Kidney epithelial cell (primary cell): Measurements from ENCODE around the gene CNTNAP2. TPM values are rescaled to one million over a fixed set of nuclear protein-coding genes. Genes with fewer than 3 reads are reported as not detected.

Experiments
- DNase-seq: peaks from one replicate; pipeline ENCODE4 v3.0.0-alpha.2; 2010; ENCODE audit warnings: low read depth
- H3K27me3 ChIP-seq: 2 replicates; pipeline ENCODE4 v1.6.0; 2011; ENCODE audit warnings: low read length; ENCODE audit not compliant: control insufficient read depth, insufficient read depth
- H3K36me3 ChIP-seq: 2 replicates; pipeline ENCODE4 v1.5.1; 2011; ENCODE audit warnings: low read length; ENCODE audit not compliant: control insufficient read depth, insufficient read depth
- H3K4me3 ChIP-seq: 2 replicates; pipeline ENCODE4 v1.5.1; 2011; ENCODE audit warnings: low read depth, mild to moderate bottlenecking, control low read depth, low read length
- CTCF ChIP-seq: IDR thresholded peaks from 2 replicates; pipeline ENCODE4 v1.5.1; 2011; ENCODE audit warnings: mild to moderate bottlenecking, moderate library complexity, low read length, control low read depth, inconsistent platforms; ENCODE audit not compliant: insufficient read depth, poor library complexity, severe bottlenecking
- total RNA-seq: library from RNA; depleted of rRNA; stranded (reverse); fragments of >200 nt; gene quantifications from 2 replicates; pipeline ENCODE4 v1.2.3, GENCODE V29; 2015

Gene CNTNAP2
- total RNA-seq, 1 donor from 2014 or later: 14.0 TPM

DNA sequence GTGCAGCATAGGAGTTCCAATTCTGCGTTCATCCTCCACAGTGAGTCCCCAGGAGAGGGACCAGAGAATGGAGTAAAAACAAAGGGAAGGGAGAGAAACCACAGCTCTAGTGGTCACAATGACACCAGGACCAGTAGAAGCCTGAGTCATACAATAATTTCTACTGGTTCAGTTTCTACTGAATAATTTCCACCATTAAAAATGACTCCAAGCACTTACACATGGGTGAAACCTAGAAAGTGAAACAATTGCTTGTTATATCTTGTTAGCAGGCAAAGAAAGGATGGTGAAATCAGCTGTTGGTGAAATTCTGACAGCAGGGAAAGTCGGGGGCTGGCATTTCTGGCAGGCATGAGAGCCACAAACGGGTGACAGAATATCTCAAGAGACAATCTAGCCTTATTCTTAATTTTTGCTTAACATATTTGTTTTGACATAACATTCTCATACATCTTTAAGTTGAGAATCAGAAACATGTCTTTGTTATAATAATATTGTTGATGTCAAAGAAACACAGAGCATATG lies 1408.2 kb downstream of the CNTNAP2 start:
- Histone ChIP-seq H3K4me3 (no peak overlapping the region), H3K36me3 (no peaks in the 10 kb centered on the region), H3K27me3 (no peaks in the 10 kb centered on the region)
- DNase-seq: no peak
- no peak for TF ChIP-seq CTCF

DNA sequence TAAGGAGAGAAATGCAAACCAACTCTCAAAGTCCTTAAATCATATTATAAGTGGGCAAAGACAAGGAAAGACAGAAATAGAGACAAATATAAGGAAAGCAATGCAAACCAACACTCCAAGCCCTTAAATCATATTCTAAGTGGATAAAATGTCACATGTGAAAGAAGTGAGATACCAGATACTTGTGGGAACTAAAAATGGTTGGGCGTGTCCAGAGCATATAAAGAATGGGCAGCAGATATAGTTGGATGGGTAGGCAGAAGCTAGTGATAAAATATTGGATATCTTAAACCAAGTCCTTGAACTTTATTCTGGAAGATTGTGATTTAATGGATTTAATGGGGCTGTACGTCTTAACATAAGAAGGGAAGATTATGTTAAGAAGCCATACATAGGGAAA lies 1408.7 kb downstream of the CNTNAP2 start:
- Histone ChIP-seq H3K27me3 (no peaks in the 10 kb centered on the region), H3K36me3 (no peaks in the 10 kb centered on the region), H3K4me3 (no peak overlapping the region)
- no peak for DNase-seq
- TF ChIP-seq CTCF: no peak

GRCh38 chr7:147535701-147536111 lies 1419.1 kb downstream of the CNTNAP2 start:
- DNase-seq: no peak
- no peak overlapping the region for H3K4me3 ChIP-seq
- no peaks in the 10 kb centered on the region for H3K27me3 ChIP-seq
- no peaks in the 10 kb centered on the region for H3K36me3 ChIP-seq
- no peak for TF ChIP-seq CTCF

DNA sequence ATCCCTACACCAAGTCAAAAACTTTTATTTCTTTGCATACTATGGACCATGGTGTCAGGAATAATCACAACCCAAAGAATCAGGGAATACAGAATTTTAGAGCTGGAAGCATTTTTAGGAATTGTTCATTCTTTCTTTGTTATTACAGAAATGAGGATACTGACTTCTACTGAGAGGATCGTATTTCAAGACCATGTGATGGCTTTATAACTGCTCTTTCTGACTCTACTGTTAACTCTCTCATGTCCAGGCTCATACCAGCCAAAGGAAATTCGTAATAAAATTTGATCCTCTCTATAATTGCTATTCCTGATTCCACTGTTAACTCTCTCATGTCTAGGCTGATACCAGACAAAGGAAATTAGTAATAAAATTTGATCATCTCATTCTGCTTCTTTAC lies 1423.1 kb downstream of the CNTNAP2 start:
- no peak for DNase-seq
- H3K27me3 ChIP-seq: no peaks in the 10 kb centered on the region
- no peak overlapping the region for H3K4me3 ChIP-seq

DNA sequence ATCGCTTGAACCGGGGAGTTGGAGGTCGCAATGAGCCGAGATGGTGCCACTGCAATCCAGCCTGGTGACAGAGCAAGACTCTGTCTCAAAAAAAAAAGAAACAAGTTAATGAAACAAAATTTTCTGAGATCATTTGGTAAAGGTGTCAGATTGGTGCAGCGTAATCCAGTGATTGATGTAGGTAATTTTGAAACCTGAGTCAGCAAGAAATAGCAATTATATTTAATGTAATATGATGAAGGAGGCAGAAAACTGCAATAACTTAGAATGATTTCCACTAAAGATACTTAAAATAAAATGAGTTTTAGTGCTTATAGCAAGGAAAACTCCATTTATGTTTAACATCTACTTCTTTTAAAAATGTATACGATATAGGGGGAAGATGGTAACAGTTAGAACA lies 1424.1 kb downstream of the CNTNAP2 start:
- no peak for TF ChIP-seq CTCF
- H3K36me3 ChIP-seq: no peaks in the 10 kb centered on the region
- no peak for DNase-seq
- H3K27me3 ChIP-seq: no peaks in the 10 kb centered on the region
- H3K4me3 ChIP-seq: no peak overlapping the region

More for the DNA sequence above, 1423.1 kb downstream of the CNTNAP2 start:
- H3K36me3 ChIP-seq: no peaks in the 10 kb centered on the region
- TF ChIP-seq CTCF: no peak

DNA sequence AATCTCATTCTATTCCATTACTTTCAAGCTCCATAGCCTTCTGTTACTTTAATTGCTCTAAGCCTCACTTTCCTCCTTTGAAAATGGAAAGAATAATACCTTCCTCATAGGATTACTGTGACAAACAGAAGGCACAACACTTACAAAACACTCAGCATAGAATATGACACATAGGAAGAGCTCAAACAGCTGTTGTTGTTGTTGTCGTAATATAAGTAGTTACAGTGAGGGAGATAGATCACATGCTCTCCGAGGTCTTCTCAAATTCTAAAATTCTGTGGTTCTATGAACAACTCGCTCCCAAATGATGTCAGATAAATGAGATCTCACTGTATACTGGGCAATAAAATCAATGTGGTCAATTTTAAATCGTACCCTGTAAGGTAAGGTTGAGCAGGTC lies 1424.7 kb downstream of the CNTNAP2 start:
- Histone ChIP-seq H3K36me3 (no peaks in the 10 kb centered on the region), H3K27me3 (no peaks in the 10 kb centered on the region), H3K4me3 (no peak overlapping the region)
- TF ChIP-seq CTCF: no peak
- DNase-seq: no peak
